GM18870 (cell line): ENCODE data around the gene NKPD1.

Experiments used
- ATAC-seq: cut with Tn5 transposase; IDR thresholded peaks from one replicate; pipeline ENCODE4 v1.9.1; 2021; ENCODE audit warnings: moderate library complexity; ENCODE audit not compliant: unreplicated experiment

The NKPD1 gene

DNA sequence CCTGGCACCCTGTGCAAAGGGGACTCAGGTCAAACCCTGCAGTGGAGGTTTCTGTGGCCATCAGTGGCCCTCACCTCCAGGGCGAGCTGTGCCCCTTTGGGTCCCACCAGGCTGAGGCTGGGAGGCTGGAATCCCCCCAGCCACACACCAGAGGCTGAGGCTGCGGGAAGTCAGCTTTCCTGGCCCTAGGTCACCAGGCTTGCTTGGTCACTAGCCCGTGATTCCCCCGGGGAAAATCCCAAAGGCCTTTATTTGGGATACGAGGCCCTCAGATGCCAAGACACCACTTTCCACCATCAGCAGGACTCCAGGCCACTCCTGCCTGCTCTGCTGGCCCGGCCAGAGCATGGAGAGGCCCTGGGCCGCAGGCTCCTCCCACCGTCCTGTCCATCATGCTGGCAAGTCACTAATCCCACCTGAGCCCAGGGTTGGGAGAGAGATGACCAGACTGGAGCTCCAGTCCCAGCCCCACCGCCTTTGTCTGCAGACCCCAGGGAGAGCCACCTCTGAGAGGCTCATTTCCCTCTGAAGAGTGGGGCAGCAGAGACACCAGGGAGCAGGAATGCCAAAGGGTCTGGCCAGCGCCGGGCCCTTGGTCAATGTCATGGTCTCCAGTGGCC lies 4.7 kb downstream of the NKPD1 start:
- no peak for ATAC-seq

DNA sequence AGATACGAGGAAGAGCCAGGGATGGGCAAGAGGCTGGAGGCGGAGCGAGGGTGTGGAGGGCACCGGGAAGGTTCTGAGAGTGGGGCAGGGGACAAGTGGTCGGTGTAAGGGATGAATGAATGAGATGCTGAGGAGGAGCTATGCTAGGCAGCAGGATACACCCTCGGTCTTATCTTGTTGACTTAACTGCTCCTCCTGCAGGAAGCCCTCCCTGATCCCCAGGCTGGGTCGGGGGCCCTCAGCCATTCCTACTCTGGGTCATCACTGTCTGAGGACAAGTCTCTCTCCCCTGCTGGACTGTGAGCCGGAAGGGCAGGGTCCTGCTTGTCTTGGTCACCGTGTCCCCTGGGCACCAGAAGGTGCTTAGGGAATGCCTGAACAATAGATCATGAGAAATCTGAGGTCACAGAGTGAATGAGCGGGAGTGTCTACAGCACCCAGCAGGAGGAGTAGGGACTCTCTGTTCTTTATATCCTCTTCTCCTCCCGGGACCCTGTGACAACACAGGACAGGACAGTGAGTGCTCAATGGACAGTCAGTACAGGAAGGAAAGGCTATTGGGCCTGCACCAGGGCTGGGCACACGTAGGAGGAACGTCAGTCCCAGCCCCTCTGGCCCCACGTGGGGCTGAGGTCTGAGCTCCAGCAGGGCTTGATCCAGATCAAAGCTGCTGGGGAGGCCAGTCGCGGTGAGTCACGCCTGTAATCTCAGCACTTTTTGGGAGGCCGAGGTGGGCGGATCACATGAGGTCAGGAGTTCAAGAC lies 6.5 kb downstream of the NKPD1 start:
- no peak for ATAC-seq

DNA sequence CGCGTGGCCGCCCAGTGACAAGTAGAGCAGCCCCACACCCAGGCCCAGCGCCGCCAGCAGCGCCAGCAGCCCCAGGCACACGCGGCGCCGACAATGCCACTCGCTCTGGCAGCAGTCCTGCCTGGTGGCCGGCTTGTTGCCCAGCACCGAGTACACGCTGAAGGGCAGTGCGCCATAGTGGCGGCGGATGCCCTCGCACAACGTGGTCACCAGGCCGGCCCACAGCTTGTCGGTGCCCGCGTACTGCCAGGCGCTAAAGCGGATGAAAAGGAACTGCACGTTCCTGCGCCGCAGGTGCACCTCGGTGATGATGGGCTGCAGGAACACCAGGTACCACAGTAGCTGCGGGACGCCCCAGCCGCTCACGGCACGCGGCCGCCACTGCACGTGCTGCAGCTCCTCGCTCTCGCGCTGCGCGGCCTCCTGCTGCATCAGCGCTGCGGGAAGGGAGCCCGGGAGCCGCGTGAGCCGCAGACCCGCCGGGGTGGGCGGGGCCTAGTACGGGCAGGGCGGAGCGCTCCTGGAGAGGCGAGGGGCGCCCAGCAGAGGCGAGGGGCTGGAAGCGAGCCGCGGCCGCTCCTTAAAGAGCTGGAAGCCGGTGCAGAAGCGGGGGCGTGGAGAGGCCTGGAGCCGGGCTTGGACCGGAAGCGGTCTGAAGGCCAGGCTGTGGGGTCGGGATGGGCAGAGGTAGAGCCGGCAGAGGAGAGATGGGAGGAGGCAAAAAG lies 7.3 kb downstream of the NKPD1 start:
- ATAC-seq = no peak

DNA sequence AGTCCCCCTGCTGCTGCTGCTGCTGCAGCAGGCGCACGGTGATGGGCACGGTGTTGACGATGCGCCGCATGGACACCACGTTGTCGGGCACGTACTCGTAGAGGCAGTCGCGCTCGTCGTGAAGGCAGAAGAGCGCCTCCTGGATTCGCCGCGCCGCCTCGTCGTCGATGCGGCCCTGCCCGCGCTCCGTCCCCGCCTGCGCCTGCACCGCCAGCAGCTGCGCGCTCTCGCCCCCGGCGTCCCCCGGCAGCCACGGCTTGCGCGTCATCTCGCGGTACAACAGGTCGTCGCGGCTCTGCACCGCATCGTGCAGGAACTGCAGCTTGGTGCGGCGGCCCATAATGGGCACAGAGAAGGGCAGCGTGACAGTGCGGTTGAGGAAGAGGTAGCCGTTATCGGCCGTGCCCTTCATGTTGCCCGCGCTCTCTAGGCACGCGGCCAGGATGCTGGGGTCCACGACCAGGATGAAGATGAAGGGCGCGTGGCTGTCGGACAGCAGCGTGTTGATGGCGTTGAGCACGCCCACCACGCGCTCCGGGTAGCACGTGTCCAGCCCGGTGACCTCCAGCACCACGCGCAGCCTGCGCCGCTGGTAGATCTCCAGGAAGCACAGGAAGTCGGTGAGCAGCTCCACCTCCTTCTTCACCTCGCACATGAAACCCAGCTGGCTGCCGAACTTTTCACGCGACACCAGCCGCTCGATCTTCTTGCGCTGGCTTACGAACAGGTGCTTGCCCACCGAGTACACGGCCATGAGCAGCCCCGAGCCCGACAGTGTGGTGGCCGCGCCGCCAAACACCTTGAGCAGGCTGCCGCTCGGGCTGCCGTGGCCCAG lies 8.1 kb downstream of the NKPD1 start:
- ATAC-seq = no peak

DNA sequence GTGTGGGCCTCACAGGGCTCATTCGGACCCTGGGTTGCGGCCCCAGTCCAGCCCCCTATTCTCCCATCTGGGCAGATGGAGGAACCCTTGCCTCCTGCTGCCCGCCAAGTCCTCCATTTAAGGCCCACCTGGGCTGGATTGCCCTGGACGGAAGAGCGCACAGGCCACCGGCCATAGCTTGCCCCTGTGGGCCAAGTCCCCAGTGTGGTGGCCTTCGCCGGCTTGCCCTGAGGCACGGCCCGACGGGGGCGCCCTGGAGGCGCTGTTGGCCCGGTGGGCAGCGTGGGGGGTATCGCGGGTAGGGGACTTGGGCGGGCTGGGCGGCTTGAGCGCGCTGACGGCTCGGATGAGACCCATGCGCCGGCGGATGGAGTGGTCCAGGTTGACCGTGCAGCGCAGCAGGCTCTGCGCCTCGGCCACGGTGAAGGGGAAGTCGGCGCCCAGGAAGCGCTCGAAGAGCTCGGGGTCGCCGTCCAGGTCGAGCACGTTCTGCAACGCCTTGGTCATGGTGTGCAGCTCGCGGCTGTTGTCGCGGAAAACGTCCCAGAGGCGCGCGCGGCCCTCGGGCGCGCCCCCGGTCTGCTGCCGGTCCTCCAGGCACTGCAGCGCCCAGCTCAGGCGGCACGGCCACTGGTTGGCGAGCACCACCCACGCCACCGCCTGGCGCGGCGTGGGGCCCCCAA lies 8.8 kb downstream of the NKPD1 start:
- no peak for ATAC-seq

DNA sequence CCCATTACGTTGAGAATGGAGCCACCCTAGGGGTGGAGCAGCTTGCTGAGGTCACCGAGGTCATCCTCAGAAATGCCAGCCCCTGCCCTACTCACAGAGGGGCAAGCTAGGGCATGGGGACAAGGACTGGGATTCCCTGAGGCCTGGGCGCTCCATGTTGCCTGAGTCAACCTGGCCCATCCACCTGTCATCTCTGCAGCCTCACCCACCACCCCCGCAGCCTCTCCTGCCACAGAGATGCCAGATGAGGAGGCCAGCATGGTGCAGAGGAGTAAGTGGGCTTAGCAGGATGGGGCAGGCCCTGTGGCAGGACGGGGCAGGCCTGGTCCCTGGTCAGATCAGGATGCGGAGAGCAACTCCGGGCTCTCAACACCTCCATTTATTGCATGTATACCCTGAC lies 9.5 kb downstream of the NKPD1 start:
- no peak for ATAC-seq

DNA sequence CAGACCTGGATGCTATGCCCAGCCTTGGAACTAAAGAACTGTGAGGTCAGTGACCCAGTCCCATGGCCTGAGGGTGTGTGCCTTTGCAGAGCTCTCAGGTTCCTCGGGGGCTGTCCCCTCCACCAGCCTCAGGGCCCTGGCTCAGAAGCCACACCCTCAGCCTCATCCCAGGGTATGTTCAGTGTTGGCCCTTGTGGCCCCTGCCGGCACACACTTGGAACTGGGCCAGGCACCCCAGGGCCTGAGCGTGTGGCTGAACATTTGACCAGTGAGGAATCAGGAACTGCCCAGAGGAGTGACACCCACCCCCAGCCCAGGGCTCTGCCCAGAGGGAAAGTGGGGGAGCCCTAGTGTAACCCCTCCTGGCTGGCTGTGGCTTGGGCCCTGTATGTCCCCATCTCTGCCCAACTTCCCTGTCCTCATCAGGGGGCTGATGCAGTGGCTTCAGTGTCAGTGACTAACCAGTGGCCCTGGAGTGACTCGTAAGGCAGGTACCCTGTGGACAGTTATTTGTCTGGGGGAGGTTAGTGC lies 10.0 kb downstream of the NKPD1 start:
- ATAC-seq = no peak

DNA sequence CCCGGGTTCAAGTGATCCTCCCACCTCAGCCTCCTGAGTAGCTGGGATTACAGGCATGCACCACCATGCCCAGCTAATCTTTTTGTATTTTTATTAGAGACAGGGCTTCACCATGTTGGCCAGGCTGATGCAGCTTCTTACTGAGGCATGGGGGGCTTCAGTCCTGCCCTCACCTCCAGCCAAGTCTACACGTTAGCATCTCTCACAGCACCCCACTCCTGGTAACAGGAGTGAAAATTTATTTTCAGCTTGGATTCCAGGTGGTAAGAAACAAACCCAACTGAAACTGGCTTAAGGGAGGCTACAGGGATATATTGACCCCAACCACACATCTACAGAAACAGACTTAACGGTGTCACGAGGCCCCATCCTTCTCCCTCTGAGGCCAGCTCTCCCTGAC lies 10.6 kb downstream of the NKPD1 start:
- no peak for ATAC-seq

DNA sequence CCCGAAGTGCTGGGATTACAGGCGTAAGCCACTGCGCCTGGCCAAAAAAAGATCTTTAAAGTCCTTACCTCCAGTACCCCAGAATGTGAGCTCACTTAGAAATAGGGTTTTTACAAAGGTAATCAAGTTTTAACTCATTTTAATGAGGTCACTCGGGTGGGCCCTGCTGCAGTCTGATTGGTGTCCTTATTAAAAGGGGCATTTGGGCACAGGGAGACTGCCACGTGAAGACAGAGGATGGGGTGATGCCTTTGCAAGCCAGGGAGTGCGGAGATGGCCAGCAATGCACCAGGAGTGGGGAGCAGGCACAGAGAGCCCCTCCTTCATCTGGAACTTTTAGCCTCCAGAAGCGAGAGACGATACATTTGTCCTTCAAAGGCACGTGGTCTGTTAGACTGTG lies 11.7 kb downstream of the NKPD1 start:
- ATAC-seq = no peak

DNA sequence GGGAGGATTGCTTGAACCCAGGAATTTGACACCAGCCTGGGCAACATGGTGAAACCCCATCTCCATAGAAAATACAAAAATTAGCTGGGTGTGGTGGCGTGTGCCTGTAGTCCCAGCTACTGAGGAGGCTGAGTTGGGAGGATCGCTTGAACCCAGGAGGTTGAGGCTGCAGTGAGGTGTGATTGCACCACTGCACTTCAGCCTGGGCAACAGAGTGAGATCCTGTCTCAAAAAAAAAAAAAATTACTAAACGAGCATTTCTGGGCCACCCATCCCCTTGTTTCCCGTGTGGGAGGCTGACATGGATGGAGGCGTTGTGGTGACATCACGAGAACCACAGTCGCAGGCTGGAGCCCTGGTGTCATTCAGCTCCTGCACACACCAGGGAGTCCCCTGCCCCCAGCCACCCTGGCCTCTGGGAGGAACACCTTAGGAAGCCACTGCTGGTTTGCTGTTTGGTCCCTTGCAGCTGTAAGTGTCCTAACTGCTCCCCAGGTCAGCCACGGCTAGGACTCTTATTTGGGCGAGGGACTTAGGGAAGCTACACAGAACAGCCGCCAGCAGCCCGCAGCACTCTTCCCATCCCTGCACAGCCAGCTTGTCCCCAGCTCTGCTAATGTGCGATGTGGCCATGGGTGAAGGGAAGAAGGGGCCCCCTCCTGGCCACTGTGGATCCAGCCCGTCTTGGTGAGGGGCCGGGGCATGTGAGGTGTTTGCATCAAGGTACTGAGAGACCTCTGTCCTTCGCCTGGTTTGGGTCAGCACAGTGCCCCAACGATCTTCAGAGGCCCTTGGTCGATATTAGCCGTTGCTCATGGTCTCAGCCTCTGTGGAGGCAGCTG lies 12.7 kb downstream of the NKPD1 start:
- ATAC-seq = no peak

DNA sequence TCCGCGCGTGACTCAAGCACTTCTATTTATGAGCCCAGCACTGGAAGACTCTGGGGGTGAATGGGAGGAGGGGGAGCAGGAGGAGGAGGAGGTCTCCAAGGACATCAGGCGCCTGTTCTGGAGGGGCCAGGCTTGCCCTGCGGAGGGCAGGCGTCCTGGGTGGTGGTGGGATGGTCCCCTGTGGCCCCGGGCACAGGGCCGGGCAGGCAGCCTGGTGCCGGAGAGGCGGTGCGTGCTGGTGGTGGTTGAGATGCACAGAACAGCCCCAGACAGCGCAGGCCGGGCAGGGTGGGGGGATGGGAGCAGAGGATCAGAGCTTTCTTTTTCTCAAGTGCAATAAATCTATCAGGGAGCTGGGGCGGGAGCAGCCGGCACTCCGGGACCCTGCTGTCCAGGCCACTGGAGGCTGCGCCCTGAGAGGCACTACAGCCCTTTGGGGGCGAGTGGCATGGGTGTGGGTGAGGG lies 14.0 kb downstream of the NKPD1 start:
- no peak for ATAC-seq

DNA sequence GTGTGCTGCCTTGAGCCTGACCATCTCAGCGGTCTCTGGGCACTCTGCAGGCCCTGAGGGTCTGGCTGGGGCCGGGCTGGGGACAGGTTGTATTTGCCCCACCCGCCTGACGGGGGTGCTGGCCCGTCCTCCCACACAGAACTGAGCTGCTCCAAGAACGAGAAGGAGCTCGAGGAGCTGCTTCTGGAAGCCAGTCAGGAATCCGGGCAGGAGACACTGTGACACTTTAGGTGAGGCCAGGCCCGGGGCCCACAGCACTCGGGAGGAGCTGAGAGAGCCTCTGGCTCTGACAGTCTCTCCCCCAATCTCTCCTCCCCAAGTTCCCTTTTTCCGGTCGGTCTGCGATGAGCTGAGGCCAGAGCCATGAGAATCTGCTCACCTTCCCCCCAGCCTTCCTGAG lies 14.5 kb downstream of the NKPD1 start:
- ATAC-seq = no peak

DNA sequence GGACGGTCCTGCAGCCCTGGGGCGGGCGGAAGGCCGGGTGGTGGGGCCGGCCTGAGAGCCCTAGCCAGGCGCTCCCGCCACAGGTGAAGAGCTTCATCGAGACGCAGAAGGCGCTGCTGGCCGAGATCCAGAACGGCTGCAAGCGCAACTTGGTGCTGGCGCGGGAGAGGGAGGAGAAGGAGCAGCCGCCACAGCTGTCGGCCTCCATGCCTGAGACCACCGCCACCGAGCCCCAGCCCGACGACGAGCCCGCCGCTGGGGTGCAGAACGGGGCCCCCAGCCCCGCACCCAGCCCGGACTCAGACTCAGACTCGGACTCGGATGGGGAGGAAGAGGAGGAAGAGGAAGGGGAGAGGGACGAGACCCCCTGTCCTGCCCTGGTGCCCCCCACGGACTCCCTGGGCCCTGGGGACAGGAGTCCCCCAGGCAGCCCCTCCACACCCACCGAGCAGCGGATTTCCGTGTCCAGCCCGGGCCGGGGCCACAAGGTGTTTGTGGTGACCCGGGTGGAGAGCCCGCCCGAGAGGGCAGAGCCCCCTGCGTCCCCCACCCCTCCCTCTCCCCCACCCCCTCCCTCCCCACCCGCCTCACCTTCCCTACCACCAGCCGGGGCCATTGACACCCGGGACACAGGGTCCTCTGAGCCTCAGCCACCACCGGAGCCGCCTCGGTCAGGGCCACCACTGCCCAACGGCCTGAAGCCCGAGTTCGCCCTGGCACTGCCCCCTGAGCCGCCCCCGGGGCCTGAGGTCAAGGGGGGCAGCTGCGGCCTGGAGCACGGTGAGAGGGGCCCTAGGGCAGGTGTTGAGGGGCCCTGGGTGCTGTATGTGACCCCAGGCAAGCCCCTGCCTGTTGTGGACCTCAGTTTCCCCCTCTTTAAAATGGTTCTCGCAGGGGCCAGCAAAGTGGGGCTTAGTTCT lies 15.3 kb downstream of the NKPD1 start:
- ATAC-seq = no peak

DNA sequence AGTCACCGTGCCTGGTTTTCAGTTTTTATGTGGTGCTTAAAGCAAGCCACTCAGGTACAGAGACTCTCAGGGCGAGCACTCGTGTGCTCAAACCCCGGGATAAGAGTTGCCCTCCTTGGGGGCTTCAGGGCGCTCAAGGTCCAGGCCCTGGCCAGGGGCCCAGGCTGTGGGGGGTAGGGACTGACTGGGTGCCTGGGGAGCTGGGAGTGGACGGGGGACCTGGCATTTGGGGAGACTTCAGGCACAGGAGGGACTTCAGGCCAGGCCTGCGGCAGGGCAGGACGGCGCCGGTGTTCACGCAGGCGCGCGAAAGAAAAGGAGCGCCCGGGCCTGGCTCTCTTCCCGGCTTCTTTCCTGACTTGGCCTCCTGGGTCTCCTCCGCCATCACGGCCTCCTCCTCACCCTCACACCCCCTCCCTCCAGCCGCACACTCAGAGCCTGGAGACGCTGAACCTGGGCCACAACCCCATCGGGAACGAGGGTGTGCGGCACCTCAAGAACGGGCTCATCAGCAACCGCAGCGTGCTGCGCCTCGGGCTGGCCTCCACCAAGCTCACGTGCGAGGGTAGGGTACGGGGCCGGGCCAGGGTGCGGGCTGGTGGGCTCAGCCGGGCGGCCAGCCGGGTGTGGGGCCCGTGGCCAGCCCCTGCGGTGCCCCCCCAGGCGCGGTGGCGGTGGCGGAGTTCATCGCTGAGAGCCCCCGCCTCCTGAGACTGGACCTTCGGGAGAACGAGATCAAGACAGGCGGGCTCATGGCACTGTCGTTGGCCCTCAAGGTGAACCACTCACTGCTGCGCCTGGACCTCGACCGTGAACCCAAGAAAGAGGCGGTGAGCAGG lies 16.1 kb downstream of the NKPD1 start:
- no peak for ATAC-seq

DNA sequence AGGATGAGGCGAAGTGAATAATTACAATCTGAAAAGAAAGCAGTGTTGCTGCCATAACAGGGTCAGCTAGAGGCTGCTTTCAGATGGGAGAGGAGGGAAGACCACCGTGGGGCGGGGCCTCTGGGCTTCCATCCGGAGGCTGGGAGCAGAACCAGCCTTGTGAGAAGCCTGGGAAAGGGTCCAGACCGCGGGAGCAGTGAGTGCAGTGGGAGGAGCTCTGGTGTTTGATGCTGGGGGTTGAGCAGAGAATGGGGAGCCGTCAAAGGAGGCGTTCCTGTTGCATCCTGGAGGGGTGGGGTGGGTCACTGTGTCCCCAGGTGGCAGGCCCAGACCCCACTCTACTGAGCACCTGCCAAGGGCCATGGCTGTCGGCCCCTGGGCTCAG lies 18.1 kb downstream of the NKPD1 start:
- ATAC-seq = no peak

DNA sequence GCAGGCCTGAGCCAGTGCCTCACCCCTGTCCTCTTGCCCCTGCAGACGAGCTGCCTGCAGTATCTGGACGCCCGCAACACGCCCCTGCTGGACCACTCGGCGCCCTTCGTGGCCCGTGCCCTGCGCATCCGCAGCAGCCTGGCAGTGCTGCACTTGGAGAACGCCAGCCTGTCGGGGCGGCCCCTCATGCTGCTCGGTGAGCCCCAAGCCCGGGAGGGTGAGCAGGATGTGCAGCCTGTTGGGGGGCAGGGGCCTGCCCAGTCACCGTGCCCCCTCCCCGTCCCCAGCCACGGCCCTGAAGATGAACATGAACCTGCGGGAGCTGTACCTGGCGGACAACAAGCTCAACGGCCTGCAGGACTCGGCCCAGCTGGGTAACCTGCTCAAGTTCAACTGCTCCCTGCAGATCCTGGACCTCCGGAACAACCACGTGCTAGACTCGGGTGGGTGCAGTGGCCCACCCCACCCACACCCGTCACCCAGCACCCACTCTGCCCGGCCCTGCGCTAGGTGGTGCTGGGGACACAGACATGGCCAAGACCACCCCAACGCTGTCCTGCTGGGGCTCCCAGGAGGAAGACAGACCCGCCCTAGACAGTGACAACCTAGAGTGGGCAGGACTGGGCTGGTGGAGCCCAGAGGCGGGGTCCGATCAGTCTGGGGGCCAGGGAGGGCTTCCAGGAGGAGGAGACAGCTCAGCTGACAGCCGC lies 18.6 kb downstream of the NKPD1 start:
- no peak for ATAC-seq
